ENCODE measurements around the gene ATG2B.

- peak; percentile 83 to 98 (median 92) for TF ChIP-seq CTCF (IDR thresholded peaks at IDR 0.05)
- TF ChIP-seq POLR2A (IDR thresholded peaks at IDR 0.05), result no peak
- TF ChIP-seq EP300 (IDR thresholded peaks at IDR 0.05), result no peak
Measured at GRCh38 chr14:96275177-96276112, 87.7 kb downstream of the ATG2B start.
